ENCODE results near the gene EZH1. TPM values are rescaled to one million over a fixed set of nuclear protein-coding genes. Genes with fewer than 3 reads are reported as not detected.

Gene EZH1
- total RNA-seq, 5 donors from 2014 or later (not counting 1 experiment from before 2014, with no cell fraction given) = 87.1 to 161 (median 146) TPM

DNA sequence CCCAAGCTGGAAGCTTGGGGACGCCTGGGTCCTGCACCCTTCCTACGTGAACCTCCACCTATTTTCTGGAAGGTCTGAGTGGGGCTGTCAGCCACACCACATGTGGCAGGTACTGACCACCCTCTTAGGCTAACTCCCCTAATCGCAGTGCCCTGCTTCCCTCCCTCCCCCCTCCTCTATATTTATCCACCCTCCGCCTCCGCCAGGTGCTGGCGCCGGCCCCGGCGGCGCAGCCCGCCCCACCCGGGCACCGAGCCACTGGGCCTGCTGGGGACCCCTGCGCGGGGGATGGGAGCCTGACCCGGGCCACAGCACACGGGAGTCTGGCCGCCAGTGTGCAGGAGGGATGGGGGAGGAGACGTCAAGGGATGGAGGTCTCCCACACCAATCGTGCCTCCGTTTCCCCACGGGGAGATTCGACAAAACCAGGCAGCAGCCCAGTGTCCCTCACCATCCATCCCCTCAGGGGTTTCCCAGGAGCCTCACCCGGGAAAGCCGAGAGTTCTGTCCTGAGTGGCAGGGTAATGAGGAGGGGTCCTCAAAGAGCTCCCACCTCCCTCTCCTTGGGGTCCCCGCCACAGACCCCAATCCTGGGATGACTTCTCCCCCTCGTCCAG lies 69.4 kb downstream of the EZH1 start:
- CTCF ChIA-PET = interaction anchor here in 1 of 2 donors (0.5 to 1.2 kb wide), 2 partner anchors 66 to 67 kb away, joined by 3 read pairs; partner anchors contain the start of genes RETREG3 and TUBG1
- 5% methylated on average over 16 of the region's 27 CpGs for WGBS (ENCODE audit: insufficient coverage)
- H3K27ac Mint-ChIP-seq = no peak overlapping the region

DNA sequence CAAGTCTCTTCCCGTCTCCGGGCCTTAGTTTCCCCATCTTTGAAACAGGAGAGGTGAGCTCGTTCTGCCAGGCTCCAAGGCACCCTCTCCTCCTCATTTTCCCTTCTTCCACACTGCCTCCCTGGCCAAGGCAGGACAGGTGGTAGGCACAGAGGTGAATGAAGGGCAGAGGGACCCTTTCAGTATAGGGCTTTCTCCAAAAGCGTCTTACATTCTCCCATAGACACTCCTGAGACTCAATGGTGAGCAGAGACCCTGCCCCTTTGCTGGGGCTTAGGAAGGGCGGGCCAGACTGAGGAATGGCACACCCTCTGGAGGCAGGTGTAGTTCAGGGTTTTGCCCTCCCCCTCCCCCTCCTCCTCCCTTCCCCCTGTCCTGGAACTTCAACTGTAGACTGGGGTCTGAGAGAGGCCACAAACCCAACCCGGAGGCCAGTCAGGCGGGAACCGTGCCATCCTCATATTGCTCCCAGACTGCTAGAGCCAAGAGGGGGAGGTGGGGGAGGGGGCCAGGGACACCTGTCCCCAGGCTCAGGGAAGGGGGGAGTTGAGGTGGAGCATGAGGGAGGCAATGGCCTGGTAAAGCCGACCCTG lies 70.0 kb downstream of the EZH1 start:
- DNase-seq (peak in 1 of 35 experiments; percentile 17), ATAC-seq (replicated peaks in 1 of 4) (no peak)
- H3K9me3 ChIP-seq = no peaks in the 10 kb centered on the region
- peaks cover 20 to 47% of the 10 kb centered on the region in 2 donors for H3K27me3 Mint-ChIP-seq
- H3K9me3 Mint-ChIP-seq = no peaks in the 10 kb centered on the region
- H3K4me1 Mint-ChIP-seq = peaks cover 45 to 58% (median 48%) of the 10 kb centered on the region in 3 donors
- WGBS (ENCODE audit: insufficient coverage) = no CpG with 5 or more reads among the region's 9 CpGs
- no peak overlapping the region for H3K27ac ChIP-seq (ENCODE audit: low read length)
- peaks cover 12 to 73% of the 10 kb centered on the region in 2 experiments for H3K27me3 ChIP-seq (replicated peaks in 1 of 2; ENCODE audit: control insufficient read depth in 2 of 2, extremely low read depth in 1 of 2, insufficient read depth in 2 of 2, low read length in 1 of 2)
- peaks cover 35 to 74% of the 10 kb centered on the region in 2 experiments for H3K4me1 ChIP-seq (ENCODE audit: control insufficient read depth in 1 of 2, extremely low read depth in 1 of 2, insufficient read depth in 2 of 2, low read length in 2 of 2)
- POLR2A ChIA-PET = no interaction called here
- no peaks in the 10 kb centered on the region for H3K36me3 Mint-ChIP-seq
- no peak overlapping the region for H3K4me3 ChIP-seq (ENCODE audit: control insufficient read depth in 1 of 2, extremely low read depth in 1 of 2, low read length in 1 of 2)
- no peaks in the 10 kb centered on the region for H3K36me3 ChIP-seq (ENCODE audit: control insufficient read depth in 2 of 2, extremely low read depth in 1 of 2, insufficient read depth in 1 of 2, low read length in 1 of 2)
- peak overlapping the region in 2 of 3 donors; percentile 17 to 40 for H3K4me3 Mint-ChIP-seq
- H3K27ac Mint-ChIP-seq = no peak overlapping the region
- CTCF ChIA-PET = interaction anchor here in 1 of 2 donors (0.5 to 1.0 kb wide), 2 partner anchors 95 to 322 kb away, joined by 3 read pairs; no protein-coding TSS in a partner anchor

More for the DNA sequence above, 69.4 kb downstream of the EZH1 start:
- Histone ChIP-seq H3K36me3 (ENCODE audit: control insufficient read depth in 2 of 2, extremely low read depth in 1 of 2, insufficient read depth in 1 of 2, low read length in 1 of 2) (no peaks in the 10 kb centered on the region), H3K4me3 (ENCODE audit: control insufficient read depth in 1 of 2, extremely low read depth in 1 of 2, low read length in 1 of 2) (peak overlapping the region; percentile 15 to 79), H3K27me3 (replicated peaks in 1 of 2; ENCODE audit: control insufficient read depth in 2 of 2, extremely low read depth in 1 of 2, insufficient read depth in 2 of 2, low read length in 1 of 2) (peaks cover 12 to 76% of the 10 kb centered on the region in 2 experiments), H3K27ac (ENCODE audit: low read length) (no peak overlapping the region), H3K4me1 (ENCODE audit: control insufficient read depth in 1 of 2, extremely low read depth in 1 of 2, insufficient read depth in 2 of 2, low read length in 2 of 2) (peaks cover 35 to 77% of the 10 kb centered on the region in 2 experiments), H3K9me3 (no peaks in the 10 kb centered on the region)
- Mint-ChIP-seq H3K9me3 (no peaks in the 10 kb centered on the region), H3K27me3 (peaks cover 20 to 46% of the 10 kb centered on the region in 2 donors), H3K4me1 (peaks cover 46 to 58% (median 48%) of the 10 kb centered on the region in 3 donors), H3K36me3 (no peaks in the 10 kb centered on the region), H3K4me3 (peak overlapping the region in 2 of 3 donors; percentile 4 to 87)
- ATAC-seq (replicated peaks in 1 of 4) (no peak), DNase-seq (no peak)
- POLR2A ChIA-PET = no interaction called here

DNA sequence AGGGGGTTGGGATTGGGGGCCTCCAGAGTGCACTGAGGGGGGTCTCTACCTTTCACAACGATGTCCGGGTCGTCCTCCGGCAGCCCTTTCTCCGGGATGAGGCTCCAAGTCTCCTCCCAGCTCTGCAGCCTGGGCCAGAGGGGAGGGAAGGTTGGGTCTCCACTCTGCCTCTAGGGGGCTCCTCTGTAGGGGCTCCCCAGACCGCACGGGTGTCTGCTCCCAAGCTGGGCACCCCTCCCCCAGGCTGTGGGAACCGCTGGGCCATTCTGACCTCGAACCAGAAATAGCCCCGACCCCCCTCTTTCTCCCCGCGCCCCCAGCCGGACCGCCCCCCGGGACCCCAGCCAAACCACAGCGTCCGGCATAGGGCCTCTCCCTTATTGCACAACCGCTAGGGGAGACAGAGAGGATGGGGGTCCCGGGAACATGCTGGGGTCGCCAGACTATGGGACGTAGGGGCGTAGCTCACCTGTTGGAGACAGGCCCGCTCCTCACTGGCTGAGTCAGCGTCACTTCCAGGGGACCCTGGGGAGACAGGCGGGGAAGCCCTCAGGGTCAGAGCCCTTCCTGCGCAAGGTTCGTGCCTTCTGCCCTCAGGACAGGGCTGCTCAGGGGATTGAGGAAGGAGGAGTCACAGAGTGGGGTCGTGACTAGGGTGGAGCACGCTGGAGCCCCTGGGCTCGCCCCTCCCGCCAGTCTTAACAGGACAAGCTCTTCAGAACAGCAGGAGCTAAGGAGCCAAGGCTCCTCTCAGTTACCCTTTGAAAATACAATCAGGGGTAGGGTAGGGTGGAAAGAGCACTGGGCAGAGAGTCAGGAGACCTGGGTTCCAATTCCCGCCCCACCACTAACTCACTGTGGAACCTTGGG lies 70.7 kb downstream of the EZH1 start:
- peaks cover 20 to 47% of the 10 kb centered on the region in 2 donors for H3K27me3 Mint-ChIP-seq
- peaks cover 33 to 70% of the 10 kb centered on the region in 2 experiments for H3K4me1 ChIP-seq (ENCODE audit: control insufficient read depth in 1 of 2, extremely low read depth in 1 of 2, insufficient read depth in 2 of 2, low read length in 2 of 2)

DNA sequence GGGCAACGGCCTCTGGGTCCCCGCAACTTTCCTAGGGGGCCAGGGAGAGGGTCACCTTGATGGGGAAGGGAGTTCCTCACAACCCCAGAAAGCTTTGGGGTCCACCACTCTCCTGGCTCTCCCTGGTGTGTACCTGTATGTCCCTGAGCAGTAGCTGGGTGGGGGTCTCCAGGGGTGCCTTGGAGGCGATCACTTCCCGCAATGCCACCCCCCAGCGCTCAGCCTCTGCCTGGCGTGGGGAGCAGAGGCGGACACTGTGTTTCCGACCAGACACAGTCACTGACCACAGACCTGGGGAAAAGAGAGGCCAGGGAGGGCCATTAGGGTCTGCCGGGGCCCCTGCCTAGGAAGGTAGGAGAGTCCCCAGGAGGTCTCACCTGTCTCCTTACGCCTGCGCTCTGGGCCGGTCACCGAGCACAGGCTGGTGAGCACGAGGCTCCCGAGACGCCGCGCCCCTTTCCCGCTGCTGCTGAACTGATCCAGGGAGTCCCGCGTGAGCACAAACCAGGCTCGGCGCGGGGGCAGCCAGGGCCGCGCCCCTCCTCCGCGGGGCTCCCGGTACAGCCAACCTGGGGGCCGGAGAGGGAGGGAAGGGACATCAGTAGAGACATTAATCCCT lies 71.5 kb downstream of the EZH1 start:
- Mint-ChIP-seq H3K4me1 (peaks cover 35 to 50% (median 47%) of the 10 kb centered on the region in 3 donors), H3K36me3 (no peaks in the 10 kb centered on the region), H3K27me3 (peaks cover 20 to 47% of the 10 kb centered on the region in 2 donors), H3K27ac (no peak overlapping the region), H3K9me3 (no peaks in the 10 kb centered on the region), H3K4me3 (no peak overlapping the region)
- POLR2A ChIA-PET = no interaction called here
- CTCF ChIA-PET = no interaction called here
- WGBS (ENCODE audit: insufficient coverage) = 30% methylated on average over 23 of the region's 30 CpGs
- peaks cover 15 to 81% of the 10 kb centered on the region in 2 experiments for H3K27me3 ChIP-seq (replicated peaks in 1 of 2; ENCODE audit: control insufficient read depth in 2 of 2, extremely low read depth in 1 of 2, insufficient read depth in 2 of 2, low read length in 1 of 2)
- H3K4me1 ChIP-seq (ENCODE audit: control insufficient read depth in 1 of 2, extremely low read depth in 1 of 2, insufficient read depth in 2 of 2, low read length in 2 of 2) = peaks cover 31 to 62% of the 10 kb centered on the region in 2 experiments
- no peak for ATAC-seq (replicated peaks in 1 of 4)
- DNase-seq = no peak
- H3K27ac ChIP-seq (ENCODE audit: low read length) = no peak overlapping the region
- H3K4me3 ChIP-seq (ENCODE audit: control insufficient read depth in 1 of 2, extremely low read depth in 1 of 2, low read length in 1 of 2) = no peak overlapping the region
- H3K36me3 ChIP-seq (ENCODE audit: control insufficient read depth in 2 of 2, extremely low read depth in 1 of 2, insufficient read depth in 1 of 2, low read length in 1 of 2) = no peaks in the 10 kb centered on the region
- H3K9me3 ChIP-seq = no peaks in the 10 kb centered on the region

More for the DNA sequence above, 70.7 kb downstream of the EZH1 start:
- Histone ChIP-seq H3K36me3 (ENCODE audit: control insufficient read depth in 2 of 2, extremely low read depth in 1 of 2, insufficient read depth in 1 of 2, low read length in 1 of 2) (no peaks in the 10 kb centered on the region), H3K9me3 (no peaks in the 10 kb centered on the region), H3K4me3 (ENCODE audit: control insufficient read depth in 1 of 2, extremely low read depth in 1 of 2, low read length in 1 of 2) (peak overlapping the region in 1 of 2 donors; percentile 38), H3K27me3 (replicated peaks in 1 of 2; ENCODE audit: control insufficient read depth in 2 of 2, extremely low read depth in 1 of 2, insufficient read depth in 2 of 2, low read length in 1 of 2) (peaks cover 13 to 80% of the 10 kb centered on the region in 2 experiments), H3K27ac (ENCODE audit: low read length) (no peak overlapping the region)
- 13% methylated on average over 5 of the region's 32 CpGs for WGBS (ENCODE audit: insufficient coverage)
- ChIA-PET CTCF (interaction anchor here in 1 of 2 donors (0.5 to 1.0 kb wide), 2 partner anchors 94 to 323 kb away, joined by 3 read pairs; no protein-coding TSS in a partner anchor), POLR2A (interaction anchor here in 1 of 2 donors (0.6 kb wide), 1 partner anchor 444 kb away, joined by 3 read pairs; no protein-coding TSS in a partner anchor)
- ATAC-seq (replicated peaks in 1 of 4) (no peak), DNase-seq (peak in 3 of 35 experiments; percentile 19 to 55 (median 27))
- H3K4me3 Mint-ChIP-seq = peak overlapping the region in 2 of 3 donors; percentile 37 to 40
- H3K36me3 Mint-ChIP-seq = no peaks in the 10 kb centered on the region
- H3K27ac Mint-ChIP-seq = no peak overlapping the region
- H3K4me1 Mint-ChIP-seq = peaks cover 39 to 54% (median 45%) of the 10 kb centered on the region in 3 donors
- no peaks in the 10 kb centered on the region for H3K9me3 Mint-ChIP-seq

DNA sequence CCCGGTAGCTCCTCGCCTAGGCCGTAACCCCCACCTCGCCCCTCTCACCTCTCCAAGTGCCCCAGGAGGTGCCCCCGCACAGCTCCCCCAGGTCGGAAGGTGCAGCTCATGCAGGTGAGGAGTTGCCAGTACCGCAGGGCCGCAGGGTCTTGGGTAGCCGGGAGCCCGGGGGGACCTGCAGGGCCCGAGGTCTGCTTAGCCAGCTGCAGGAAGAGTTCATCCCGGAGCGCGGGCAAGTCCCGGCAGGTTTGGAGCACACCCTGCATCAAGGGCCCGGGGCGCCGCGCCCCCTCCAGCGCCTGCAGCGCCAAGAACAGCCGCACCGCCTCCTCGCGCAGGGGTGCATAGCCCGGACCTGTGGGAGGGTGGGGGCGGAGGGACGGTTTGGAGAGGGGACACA lies 72.8 kb downstream of the EZH1 start:
- H3K27ac ChIP-seq (ENCODE audit: low read length) = no peak overlapping the region
- WGBS (ENCODE audit: insufficient coverage) = 68% methylated on average over 24 of the region's 28 CpGs
- no peaks in the 10 kb centered on the region for H3K9me3 Mint-ChIP-seq
- no peak for ATAC-seq (replicated peaks in 1 of 4)
- H3K9me3 ChIP-seq = no peaks in the 10 kb centered on the region
- POLR2A ChIA-PET = no interaction called here
- no peaks in the 10 kb centered on the region for H3K36me3 ChIP-seq (ENCODE audit: control insufficient read depth in 2 of 2, extremely low read depth in 1 of 2, insufficient read depth in 1 of 2, low read length in 1 of 2)
- H3K4me1 ChIP-seq (ENCODE audit: control insufficient read depth in 1 of 2, extremely low read depth in 1 of 2, insufficient read depth in 2 of 2, low read length in 2 of 2) = peaks cover 22 to 52% of the 10 kb centered on the region in 2 experiments
- peaks cover 26 to 44% (median 38%) of the 10 kb centered on the region in 3 donors for H3K4me1 Mint-ChIP-seq
- H3K36me3 Mint-ChIP-seq = no peaks in the 10 kb centered on the region
- no peak for DNase-seq
- H3K27ac Mint-ChIP-seq = no peak overlapping the region
- no peak overlapping the region for H3K4me3 ChIP-seq (ENCODE audit: control insufficient read depth in 1 of 2, extremely low read depth in 1 of 2, low read length in 1 of 2)
- CTCF ChIA-PET = interaction anchor here in 1 of 2 donors (0.6 kb wide), 1 partner anchor 636 kb away, joined by 8 read pairs; no protein-coding TSS in a partner anchor
- H3K27me3 Mint-ChIP-seq = peaks cover 19 to 46% of the 10 kb centered on the region in 2 donors
- H3K27me3 ChIP-seq (replicated peaks in 1 of 2; ENCODE audit: control insufficient read depth in 2 of 2, extremely low read depth in 1 of 2, insufficient read depth in 2 of 2, low read length in 1 of 2) = peaks cover 15 to 76% of the 10 kb centered on the region in 2 experiments
- peak overlapping the region in 1 of 3 donors; percentile 80 for H3K4me3 Mint-ChIP-seq
